Smooth muscle cell (in vitro differentiated cells): ENCODE results near the gene CACNG4. TPM values are rescaled to one million over a fixed set of nuclear protein-coding genes. Genes with fewer than 3 reads are reported as not detected.
"Not testable (repeated sequence)": the region's sequence is repeated elsewhere in the genome, so short reads cannot be mapped to it uniquely, and the experiment has no call there.

Experiments
- DNase-seq: peaks from one replicate; lab custom pipeline; 2025; ENCODE audit not compliant: unreplicated experiment; lab: John Stamatoyannopoulos, UW
- H2AFZ ChIP-seq: fragments of 200-600 bp; sonication (generic); 2 replicates; pipeline ENCODE4 v1.6.0; 2016; ENCODE audit warnings: antibody characterized with exemption, low read depth, mild to moderate bottlenecking
- H3F3A ChIP-seq: fragments of 200-600 bp; sonication (generic); 2 replicates; pipeline ENCODE4 v1.6.0; 2017; ENCODE audit warnings: antibody characterized with exemption, low read depth
- H3K27ac ChIP-seq: fragments of 200-600 bp; sonication (generic); 2 replicates; pipeline ENCODE4 v1.5.1; 2016; ENCODE audit warnings: low read depth, mild to moderate bottlenecking
- H3K27me3 ChIP-seq: fragments of 200-600 bp; sonication (generic); 2 replicates; pipeline ENCODE4 v1.6.1; 2016; ENCODE audit warnings: low read depth, mild to moderate bottlenecking
- H3K36me3 ChIP-seq: fragments of 200-600 bp; sonication (generic); 2 replicates; pipeline ENCODE4 v1.5.1; 2016; ENCODE audit warnings: low read depth
- H3K4me1 ChIP-seq: fragments of 200-600 bp; sonication (generic); 2 replicates; pipeline ENCODE4 v1.5.1; 2016; ENCODE audit warnings: low read depth
- H3K4me2 ChIP-seq: fragments of 200-600 bp; sonication (generic); 2 replicates; pipeline ENCODE4 v1.6.0; 2016; ENCODE audit warnings: mild to moderate bottlenecking
- H3K4me3 ChIP-seq: fragments of 200-600 bp; sonication (generic); 2 replicates; pipeline ENCODE4 v1.5.1; 2016; ENCODE audit warnings: mild to moderate bottlenecking
- H3K79me2 ChIP-seq: fragments of 200-600 bp; sonication (generic); 2 replicates; pipeline ENCODE4 v1.6.0; 2016; ENCODE audit warnings: low read depth, mild to moderate bottlenecking
- H3K9ac ChIP-seq: fragments of 200-600 bp; sonication (generic); 2 replicates; pipeline ENCODE4 v1.6.0; 2016; ENCODE audit warnings: low read depth
- H3K9me3 ChIP-seq: fragments of 200-600 bp; sonication (generic); replicated peaks from 2 replicates; pipeline ENCODE4 v1.5.1; 2016; ENCODE audit warnings: low read depth
- H4K20me1 ChIP-seq: fragments of 200-600 bp; sonication (generic); 2 replicates; pipeline ENCODE4 v1.6.0; 2016; ENCODE audit warnings: low read depth
- WGBS: methylation state at CpG from one replicate; pipeline ENCODE4 v1.1.7; 2016; ENCODE audit warnings: low lambda C conversion rate; 5-methylcytosine and 5-hydroxymethylcytosine counted together
- polyA plus RNA-seq: library from polyadenylated mRNA; unstranded; fragments of >200 nt; fragmentation: Nextera tagmentation; extraction: Ambion mirVana; gene quantifications from 2 replicates; pipeline ENCODE4 v1.2.1, GENCODE V29; 2016
- total RNA-seq: library from RNA; depleted of rRNA; stranded (reverse); fragments of >200 nt; gene quantifications from 2 replicates; pipeline ENCODE4 v1.2.3, GENCODE V29; 2014
- TF ChIP-seq, protein P1 (sequence below): fragments of 200-600 bp; sonication (generic); IDR thresholded peaks from 2 replicates; pipeline ENCODE4 v1.5.1; 2017; ENCODE audit warnings: borderline replicate concordance, mild to moderate bottlenecking, antibody characterized with exemption; ENCODE audit not compliant: insufficient read depth, poor library complexity, severe bottlenecking

Gene CACNG4
- total and polyA plus RNA-seq, 2 experiments from 2014 or later = 1.4 to 6.5 TPM

DNA sequence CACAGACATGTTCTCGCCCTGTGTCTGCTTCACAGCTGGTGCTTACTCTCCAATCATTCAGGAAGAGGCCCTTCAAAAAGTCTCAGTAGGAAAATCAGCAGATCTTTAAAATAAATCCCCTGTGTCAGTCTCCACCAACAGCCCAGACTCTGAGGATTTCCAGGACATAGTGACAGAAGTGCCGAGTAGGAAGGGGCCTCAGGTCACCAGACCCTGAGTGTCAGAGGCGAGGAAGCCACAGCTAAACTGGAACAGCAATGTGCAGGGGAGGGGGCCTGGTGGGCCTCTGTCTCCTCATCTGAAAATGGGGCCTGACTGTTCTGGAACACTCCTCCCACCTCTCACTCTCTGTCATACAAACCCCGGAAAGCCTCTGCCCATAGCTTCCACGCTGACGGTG lies 6.3 kb downstream of the CACNG4 start:
- no peaks in the 10 kb centered on the region for H3K9me3 ChIP-seq
- TF ChIP-seq, protein P1, sequence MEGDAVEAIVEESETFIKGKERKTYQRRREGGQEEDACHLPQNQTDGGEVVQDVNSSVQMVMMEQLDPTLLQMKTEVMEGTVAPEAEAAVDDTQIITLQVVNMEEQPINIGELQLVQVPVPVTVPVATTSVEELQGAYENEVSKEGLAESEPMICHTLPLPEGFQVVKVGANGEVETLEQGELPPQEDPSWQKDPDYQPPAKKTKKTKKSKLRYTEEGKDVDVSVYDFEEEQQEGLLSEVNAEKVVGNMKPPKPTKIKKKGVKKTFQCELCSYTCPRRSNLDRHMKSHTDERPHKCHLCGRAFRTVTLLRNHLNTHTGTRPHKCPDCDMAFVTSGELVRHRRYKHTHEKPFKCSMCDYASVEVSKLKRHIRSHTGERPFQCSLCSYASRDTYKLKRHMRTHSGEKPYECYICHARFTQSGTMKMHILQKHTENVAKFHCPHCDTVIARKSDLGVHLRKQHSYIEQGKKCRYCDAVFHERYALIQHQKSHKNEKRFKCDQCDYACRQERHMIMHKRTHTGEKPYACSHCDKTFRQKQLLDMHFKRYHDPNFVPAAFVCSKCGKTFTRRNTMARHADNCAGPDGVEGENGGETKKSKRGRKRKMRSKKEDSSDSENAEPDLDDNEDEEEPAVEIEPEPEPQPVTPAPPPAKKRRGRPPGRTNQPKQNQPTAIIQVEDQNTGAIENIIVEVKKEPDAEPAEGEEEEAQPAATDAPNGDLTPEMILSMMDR = no peak
- H3F3A ChIP-seq = no peaks in the 10 kb centered on the region
- H3K36me3 ChIP-seq = no peaks in the 10 kb centered on the region
- no peak overlapping the region for H3K27ac ChIP-seq
- H3K4me3 ChIP-seq = no peak overlapping the region
- H3K4me1 ChIP-seq = peaks cover 7% of the 10 kb centered on the region
- no peak overlapping the region for H2AFZ ChIP-seq
- H4K20me1 ChIP-seq = peaks cover 7% of the 10 kb centered on the region
- no peak for DNase-seq
- peaks cover 42% of the 10 kb centered on the region for H3K27me3 ChIP-seq
- no peak overlapping the region for H3K9ac ChIP-seq
- no peak overlapping the region for H3K4me2 ChIP-seq
- 53% methylated on average over 6 of the region's 6 CpGs for WGBS
- no peaks in the 10 kb centered on the region for H3K79me2 ChIP-seq

DNA sequence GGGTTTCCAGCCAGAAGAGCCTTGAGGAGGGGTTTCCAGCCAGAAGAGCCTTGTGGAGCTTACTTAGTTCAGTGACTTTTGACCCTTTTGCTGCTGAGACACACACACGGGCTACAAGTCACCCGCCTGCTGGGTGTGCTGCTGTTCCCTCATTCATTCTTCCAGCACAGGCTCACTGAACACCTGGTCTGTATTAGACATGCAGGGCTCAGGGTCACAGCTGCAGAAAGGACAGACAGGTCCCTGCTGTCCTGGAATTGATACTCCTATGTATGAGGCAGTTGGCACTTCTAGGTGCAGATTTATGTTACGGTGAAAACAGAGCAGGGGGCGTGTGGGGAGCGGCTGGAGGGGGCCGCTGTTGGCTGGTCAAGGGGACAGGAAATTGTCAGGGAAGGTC lies 6.8 kb downstream of the CACNG4 start:
- no peak overlapping the region for H3K27ac ChIP-seq
- H3K9me3 ChIP-seq = no peaks in the 10 kb centered on the region
- no peaks in the 10 kb centered on the region for H3K36me3 ChIP-seq
- WGBS = 88% methylated on average over 6 of the region's 6 CpGs
- H3K4me1 ChIP-seq = peaks cover 2% of the 10 kb centered on the region
- no peak for DNase-seq
- no peak overlapping the region for H2AFZ ChIP-seq
- no peak overlapping the region for H3K4me3 ChIP-seq
- no peak overlapping the region for H3K4me2 ChIP-seq
- H3K9ac ChIP-seq = no peak overlapping the region
- H4K20me1 ChIP-seq = peaks cover 4% of the 10 kb centered on the region
- peaks cover 37% of the 10 kb centered on the region for H3K27me3 ChIP-seq
- no peaks in the 10 kb centered on the region for H3F3A ChIP-seq
- TF ChIP-seq, protein P1 = no peak
- no peaks in the 10 kb centered on the region for H3K79me2 ChIP-seq

DNA sequence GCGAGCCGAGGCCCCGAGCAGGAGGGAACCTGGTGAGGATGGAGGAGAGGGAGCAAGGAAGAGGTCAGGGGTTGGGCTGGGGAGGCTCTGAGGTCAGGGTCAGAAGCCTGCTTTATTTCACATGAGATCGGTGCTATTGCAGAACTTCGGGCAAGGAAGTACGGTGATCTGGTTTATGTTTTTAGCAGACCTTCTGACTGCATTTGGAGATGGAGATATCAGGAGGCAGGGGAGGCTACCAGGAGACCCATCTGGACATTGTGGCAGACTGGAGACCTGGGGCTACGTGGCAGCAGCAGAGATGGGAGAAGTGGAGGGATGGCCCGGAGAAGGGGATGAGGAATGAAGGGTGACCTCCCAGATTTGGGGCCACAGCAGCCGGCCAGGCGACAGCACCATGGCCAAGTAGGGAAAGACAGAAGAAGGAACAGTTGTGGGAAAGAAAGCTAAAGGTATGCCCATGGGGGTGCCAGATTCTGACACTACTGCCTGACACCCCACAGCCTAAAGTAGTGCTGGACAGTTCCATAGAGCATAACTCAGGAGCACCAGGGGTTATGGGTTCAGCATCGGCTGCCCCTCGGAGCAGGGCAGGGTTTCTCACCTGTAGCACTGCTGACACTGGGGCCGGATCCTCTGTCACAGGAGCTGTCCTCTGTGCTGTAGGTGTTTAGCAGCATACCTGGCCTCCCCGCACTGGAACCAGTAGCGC lies 7.4 kb downstream of the CACNG4 start:
- Histone ChIP-seq H3K4me2 (no peak overlapping the region), H3K4me1 (no peaks in the 10 kb centered on the region), H3F3A (no peaks in the 10 kb centered on the region), H2AFZ (no peak overlapping the region), H3K36me3 (no peaks in the 10 kb centered on the region), H3K9ac (no peak overlapping the region), H3K79me2 (no peaks in the 10 kb centered on the region), H3K27me3 (peaks cover 31% of the 10 kb centered on the region), H3K4me3 (no peak overlapping the region), H3K27ac (no peak overlapping the region), H3K9me3 (no peaks in the 10 kb centered on the region), H4K20me1 (no peaks in the 10 kb centered on the region)
- TF ChIP-seq, protein P1 = no peak
- DNase-seq = no peak
- 82% methylated on average over 15 of the region's 15 CpGs for WGBS

DNA sequence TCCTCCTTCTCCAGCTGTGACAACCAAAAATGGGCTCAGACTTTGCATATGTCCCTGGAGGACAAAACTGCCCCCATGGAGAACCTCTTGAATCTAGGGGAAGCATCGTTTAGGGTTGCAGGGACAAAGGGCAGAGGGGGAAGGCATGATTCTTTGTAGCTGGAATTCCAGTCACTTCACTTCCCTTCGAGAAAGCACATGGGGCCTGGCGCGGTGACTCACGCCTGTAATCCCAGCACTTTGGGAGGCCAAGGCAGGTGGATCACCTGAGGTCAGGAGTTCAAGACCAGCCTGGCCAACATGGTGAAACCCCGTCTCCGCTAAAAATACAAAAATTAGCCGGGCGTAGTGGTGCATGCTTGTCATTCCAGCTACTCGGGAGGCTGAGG lies 7.9 kb downstream of the CACNG4 start:
- H3K4me2 ChIP-seq, H3K9me3 ChIP-seq, H2AFZ ChIP-seq, H3K4me3 ChIP-seq, H3F3A ChIP-seq, DNase-seq, H3K36me3 ChIP-seq, H3K4me1 ChIP-seq, H3K79me2 ChIP-seq, H3K9ac ChIP-seq, H4K20me1 ChIP-seq, H3K27ac ChIP-seq: not testable (repeated sequence)
- peaks cover 26% of the 10 kb centered on the region for H3K27me3 ChIP-seq
- WGBS = 85% methylated on average over 10 of the region's 10 CpGs
